ENCODE results near the gene BRPF3. TPM values are rescaled to one million over a fixed set of nuclear protein-coding genes. Genes with fewer than 3 reads are reported as not detected.

Gene BRPF3
- 10 to 100 TPM; 75.0 to 75.6 TPM for total RNA-seq
- long read RNA-seq, partial matches to known transcripts, result 39 of 41 reads
- long read RNA-seq, other reads (novel, unspliced or antisense), result 2 of 41 reads

DNA sequence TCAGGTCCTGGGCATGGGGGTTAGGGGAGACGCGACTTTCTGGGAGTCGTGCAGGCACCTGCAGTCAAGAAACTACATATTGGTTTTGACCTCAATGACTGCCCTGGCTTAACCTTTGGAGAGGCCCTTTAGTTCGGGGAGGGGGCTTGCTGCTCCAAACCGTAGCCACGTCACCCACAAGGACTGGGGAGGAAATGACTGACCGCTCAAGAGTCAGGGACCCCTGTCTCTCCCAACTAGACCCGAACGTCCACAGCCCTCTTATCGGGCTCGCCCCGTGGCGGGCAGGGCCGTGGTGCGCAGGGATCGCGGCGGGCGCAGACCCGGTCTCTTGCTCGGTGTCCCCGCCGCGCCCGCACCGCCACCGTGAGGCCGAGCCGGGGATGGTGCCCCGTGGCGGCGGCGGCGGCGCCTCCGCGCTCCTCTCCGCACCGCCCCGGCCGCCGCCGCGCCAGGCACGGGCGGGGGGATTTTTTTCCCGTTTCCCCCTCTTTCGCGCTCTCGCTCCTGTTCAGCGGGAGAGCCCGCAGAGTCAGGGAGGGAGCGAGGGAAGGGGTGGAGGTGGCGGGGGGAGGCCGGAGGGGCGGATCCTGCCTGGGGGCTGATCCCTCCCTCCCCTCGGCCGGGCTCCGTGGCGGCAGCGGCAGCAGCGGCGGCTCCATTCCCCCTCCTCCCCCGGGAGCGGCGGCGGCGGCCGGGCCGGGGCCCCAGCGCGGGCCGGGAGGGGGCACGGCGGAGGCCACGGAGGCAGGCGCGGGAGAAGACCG lies at the start of gene BRPF3:
Gene BRPF3 (plus strand): TSS at position 632 of the 767 bp plus-strand sequence. CDS start 3,579 bp downstream, outside the sequence.
- DNase-seq, result peak; percentile 76 to 86
- intact Hi-C loops (cut with DNase I, micrococcal nuclease), result loop anchor here in 1 of 2 donors (10.0 kb wide), 1 partner anchor 171 kb away; the partner anchor contains the start of genes MAPK14 and SLC26A8
- peak; percentile 79 for ATAC-seq

DNA sequence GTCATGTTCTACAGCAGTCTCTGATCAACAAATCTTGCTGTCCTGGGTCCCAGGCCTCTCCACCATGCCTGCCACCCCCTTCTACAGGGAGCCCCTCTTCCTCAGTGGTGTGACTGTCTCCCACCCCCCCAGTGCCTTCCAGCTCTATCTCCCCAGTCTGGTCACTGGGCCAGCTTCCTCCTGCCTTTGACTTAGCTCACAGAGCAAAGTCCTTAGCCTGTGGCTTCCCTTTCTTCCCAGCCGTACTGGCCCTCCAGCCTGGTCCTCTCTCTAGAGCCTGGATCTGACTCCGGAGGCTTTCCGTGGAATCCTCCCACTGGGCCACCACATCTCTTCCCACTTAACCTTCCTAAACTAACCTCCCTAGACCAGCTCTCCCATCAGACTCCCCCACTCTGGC lies 49.2 kb upstream of the BRPF3 start:
- ATAC-seq, result no peak
- intact Hi-C loops (cut with DNase I, micrococcal nuclease), result no loop called here
- DNase-seq, result no peak

DNA sequence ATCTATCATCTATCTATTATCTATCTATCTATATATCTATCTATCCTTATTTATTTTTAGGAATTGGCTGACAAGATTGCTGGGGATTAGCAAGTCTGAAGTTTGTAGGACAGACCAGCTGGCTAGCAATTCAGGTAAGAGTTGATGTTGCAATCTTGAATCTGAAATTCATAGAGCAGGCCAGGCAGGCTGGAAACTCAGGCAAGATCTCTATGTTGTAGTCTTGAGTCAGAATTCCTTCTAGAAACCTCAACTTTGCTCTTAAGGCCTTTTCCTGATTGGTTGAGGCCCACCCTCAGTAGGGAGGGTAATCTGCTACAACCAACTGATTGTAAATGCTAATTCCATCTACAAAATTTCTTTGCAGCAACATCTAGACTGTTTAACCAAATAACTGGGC lies 47.1 kb upstream of the BRPF3 start:
- no peak for ATAC-seq

DNA sequence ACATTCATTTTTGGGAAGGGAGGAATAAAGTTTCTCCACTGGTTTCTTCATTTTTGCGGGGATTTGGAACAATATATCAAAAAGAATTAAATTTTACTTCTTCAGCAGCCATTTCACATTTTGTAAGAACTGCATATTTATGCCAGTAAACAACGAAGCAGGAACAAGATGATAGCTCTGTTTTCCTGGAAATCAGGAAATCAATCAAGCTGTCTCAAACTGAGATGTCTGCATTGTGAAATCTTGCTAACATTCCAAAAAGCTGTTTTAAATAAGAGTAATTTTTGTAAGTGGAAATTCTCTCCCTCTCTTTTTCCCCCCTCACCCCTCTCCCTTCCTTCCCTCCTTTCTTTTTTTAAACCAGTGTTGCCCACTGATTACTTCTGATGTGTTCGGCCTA lies 46.3 kb upstream of the BRPF3 start:
- intact Hi-C loops (cut with DNase I, micrococcal nuclease), result no loop called here
- DNase-seq, result no peak
- no peak for ATAC-seq

More for the DNA sequence above, 47.1 kb upstream of the BRPF3 start:
- intact Hi-C loops (cut with DNase I, micrococcal nuclease), result no loop called here
- DNase-seq, result no peak

DNA sequence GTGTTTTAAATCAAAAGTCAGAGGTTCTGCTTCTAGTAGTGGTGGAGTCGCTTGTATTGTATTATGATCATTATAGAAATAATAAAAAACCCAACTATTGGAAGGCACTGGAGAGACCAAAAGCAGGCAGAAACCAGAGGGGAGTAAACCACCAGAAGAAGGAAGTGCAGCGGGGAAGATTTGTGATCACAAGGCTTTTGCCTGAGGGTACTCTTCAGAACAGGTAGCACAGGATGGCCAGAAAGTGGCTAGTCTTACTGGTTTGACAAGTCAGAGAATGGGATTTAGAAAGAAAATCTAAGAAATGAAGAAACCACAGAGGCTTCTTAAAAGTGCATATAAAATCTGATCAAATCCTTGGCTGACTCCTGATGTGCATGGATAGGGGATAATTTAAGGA lies 42.3 kb upstream of the BRPF3 start:
- no peak for DNase-seq
- intact Hi-C loops (cut with DNase I, micrococcal nuclease), result no loop called here
- ATAC-seq, result no peak

DNA sequence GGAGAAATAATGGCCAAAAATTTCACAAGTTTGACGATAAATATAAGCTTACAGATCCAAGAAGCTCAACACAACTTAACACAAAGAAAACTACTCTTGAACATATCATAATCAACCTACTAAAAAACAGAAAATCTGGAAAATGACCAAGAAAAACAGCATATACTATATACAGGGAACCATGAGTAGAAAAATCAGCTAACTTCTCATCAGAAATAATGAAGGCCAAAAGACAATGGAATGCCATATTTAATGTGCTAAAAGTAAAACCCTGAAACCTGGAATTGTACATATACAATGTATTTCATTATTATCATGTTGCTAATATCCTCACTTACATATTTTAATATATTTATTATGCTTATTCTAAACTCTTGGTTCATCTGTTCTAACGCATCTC lies 40.9 kb upstream of the BRPF3 start:
- intact Hi-C loops (cut with DNase I, micrococcal nuclease), result no loop called here
- ATAC-seq (no peak), DNase-seq (no peak)

DNA sequence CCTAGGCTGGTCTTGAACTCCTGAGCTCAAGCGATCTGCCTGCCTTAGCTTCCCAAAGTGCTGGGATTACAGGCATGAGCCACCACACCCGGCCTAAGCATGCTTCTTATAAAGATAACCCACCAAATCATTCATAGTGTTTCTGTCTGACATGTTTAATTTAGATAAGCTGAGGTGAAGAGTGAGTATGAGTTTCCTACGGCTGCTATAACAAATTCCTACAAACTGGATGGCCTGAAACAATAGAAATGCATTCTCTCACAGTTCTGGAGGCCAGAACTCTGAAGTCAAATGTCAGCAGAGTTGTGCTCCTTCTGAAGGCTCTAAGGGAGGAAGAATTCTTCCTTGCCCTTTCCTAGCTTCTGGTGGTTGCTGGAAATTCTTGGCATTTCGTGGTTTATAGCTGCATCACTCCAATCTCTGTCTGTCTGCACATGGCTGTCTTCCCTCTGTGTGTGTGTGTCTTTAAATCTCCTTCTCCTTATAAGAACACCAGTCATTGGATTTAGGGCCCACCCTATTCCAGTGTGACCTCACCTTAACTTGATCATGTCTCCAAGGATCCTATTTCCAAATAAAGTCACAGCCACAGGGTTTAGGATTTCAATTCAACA lies 36.3 kb upstream of the BRPF3 start:
- DNase-seq, result no peak
- intact Hi-C loops (cut with DNase I, micrococcal nuclease), result no loop called here
- no peak for ATAC-seq

DNA sequence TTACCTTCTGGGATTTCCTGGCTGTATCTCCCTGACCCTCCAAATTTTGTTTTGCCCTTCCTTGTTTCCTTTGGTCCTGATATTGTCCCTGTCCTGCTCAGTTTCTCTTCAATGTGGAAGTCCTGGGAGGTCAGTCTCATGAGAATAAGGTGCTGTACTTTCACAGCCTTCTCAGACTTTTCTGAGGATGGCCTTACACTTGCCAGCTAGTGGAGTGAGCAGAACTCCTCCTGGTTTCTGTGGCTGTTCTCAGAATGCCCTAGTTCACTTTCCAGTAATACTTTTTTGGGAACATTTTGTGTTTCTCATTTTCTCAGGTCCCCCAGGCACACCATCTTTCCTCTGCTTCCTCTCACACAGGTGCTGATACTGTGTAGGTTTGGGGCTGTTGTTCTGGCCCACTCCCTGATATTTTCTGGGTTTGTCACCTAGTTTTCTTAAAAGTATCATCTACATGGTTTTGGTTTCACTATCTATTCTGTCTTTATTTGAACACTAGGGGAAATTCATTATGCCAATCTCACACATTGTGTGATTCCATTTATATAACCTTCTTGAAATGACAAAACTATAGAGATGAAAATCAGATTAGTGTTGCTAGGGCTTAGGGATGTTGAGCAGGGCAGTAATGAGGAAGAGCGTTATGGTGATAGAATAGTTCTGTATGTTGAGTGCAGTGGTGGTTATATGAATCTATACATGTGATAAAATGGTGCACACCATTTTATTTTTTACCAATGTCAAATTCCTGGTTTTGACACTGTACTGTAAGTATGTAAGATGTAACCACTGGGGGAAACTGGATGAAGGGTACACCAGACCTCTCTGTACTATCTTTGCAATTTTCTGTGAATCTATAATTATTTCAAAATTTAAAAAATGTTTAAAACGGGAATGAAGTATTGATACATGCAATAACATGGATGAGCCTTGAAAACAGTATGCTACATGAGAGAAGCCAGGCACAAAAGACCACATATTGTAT lies 27.2 kb upstream of the BRPF3 start:
- intact Hi-C loops (cut with DNase I, micrococcal nuclease), result no loop called here
- ATAC-seq, result no peak
- no peak for DNase-seq

DNA sequence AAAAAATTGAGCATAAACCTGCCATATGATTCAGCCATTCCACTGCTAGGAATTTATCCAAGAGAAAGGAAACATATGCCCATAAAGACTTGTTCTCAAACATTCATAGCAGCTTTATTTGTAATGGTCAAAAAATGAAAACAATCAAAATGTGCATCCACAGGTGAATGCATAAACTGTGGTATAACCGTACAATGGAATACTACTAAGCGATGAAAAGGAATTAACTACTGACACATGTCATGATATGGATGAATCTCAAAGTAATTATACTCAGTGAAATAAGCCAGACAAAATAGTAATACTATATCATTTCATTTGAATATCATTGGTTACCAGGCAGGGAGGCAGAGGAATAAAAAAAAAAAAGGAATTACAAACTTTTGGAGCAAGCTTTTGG lies 25.8 kb upstream of the BRPF3 start:
- DNase-seq, result no peak
- intact Hi-C loops (cut with DNase I, micrococcal nuclease), result no loop called here
- no peak for ATAC-seq

DNA sequence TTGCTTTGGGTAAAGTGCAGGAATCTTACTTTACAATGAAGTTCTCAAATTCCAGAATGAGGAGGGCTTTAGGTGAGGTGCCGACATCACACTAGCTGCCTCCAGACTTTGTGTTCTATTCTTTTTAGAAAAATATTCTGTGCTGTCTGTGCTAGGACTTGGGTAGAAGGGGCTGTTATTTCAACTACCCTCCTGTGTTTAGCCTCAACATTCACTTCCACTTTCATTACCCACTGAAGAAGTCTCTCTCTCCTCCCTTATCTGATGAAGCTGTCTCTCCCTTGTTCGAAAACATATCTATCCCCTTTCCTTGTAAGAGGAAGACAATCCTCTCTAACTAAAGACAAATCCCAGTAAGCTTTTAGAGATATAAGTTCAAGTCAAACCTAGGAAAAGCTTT lies 25.0 kb upstream of the BRPF3 start:
- intact Hi-C loops (cut with DNase I, micrococcal nuclease), result no loop called here
- DNase-seq, result no peak
- ATAC-seq, result no peak

DNA sequence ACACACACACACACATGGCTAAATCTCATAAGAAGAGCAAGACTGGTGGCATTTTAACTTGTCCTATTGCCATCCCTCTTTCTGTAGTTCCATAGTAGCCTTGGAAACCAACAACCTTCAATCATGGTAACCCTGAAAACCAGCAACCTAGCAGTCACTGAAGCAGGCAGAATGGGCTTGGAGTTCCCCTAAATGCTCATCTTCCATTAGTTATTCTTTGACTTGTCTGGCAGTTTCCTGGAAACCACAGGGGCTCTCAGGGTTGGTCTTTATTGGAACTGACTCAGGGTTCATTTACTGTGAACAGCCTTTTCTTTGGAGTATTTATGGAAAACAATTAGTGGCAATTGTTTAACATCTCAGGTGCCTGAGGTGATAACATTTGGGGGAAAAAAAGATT lies 19.4 kb upstream of the BRPF3 start:
- ATAC-seq, result no peak
- intact Hi-C loops (cut with DNase I, micrococcal nuclease), result no loop called here
- no peak for DNase-seq

DNA sequence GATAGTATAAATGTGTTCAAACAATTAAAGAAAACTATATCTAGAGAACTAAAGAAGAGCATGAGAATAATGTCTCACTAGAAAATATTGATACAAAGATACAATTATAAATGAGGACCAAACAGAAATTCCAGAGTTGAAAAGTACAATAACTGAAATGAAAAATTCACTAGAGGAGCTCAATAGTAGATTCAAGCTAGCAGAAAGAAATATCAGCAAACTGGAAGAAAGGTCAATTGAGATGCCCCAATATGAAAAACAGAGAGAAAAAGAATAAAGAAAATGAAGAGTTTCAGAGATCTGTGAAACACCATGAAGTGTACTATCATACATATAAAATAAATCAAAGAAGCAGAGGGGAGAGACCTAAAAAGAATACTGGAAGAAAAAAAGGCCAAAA lies 18.0 kb upstream of the BRPF3 start:
- DNase-seq (no peak), ATAC-seq (no peak)
- intact Hi-C loops (cut with DNase I, micrococcal nuclease), result no loop called here

DNA sequence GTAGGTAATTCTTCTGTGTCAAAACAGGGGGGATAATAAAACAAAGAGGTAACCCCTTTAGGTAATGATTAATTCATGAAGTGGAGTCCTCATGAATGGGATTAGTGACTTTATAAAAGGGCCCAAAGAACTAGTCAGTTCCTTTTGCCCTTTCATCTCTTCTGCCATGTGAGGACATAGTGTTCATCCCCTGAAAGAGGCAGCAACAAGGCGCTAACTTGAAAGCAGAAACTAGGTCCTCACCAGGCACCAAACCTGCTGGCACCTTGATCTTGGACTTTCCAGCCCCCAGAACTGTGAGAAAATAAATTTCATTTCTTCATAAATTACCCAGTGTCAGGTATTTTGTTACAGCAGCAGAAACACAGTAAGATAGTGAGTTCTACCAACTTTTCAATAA lies 16.4 kb upstream of the BRPF3 start:
- DNase-seq (no peak), ATAC-seq (no peak)
- intact Hi-C loops (cut with DNase I, micrococcal nuclease), result no loop called here

DNA sequence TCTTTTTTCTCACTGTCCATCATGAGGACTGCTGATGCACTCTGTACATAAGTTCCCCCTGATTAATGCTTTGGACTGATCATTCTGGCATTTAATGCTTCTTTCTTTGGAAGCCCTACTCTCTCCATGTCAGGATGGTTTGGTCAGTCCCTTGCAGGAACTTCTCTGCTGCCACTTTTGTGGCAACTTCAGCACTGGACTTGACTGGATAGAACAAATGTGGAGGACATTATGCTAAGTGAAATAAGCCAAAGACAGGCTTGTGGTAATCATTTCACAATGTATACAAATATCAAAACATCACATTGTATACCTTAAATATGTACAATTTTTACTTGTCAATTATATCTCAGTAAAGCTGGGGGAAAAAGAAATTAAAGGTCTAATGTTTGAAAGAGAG lies 12.2 kb upstream of the BRPF3 start:
- intact Hi-C loops (cut with DNase I, micrococcal nuclease), result no loop called here
- ATAC-seq (no peak), DNase-seq (no peak)

DNA sequence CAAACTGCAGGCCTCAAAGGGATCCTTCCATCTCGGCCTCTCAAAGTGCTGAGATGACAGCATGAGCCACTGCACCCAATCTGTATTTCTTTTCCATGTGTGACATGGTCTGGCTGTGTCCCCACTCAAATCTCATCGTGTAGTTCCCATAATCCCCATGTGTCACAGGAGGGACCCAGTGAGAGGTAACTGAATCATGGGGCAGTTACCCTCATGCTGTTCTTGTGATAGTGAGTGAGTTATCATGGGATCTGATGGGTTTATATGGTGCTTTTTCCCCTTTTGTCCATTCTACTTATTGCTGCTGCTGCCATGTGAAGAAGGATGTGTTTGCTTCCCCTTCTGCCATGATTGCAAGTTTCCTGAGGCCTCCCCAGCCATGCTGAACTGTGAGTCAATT lies 10.3 kb upstream of the BRPF3 start:
- no peak for ATAC-seq
- intact Hi-C loops (cut with DNase I, micrococcal nuclease), result no loop called here
- no peak for DNase-seq

DNA sequence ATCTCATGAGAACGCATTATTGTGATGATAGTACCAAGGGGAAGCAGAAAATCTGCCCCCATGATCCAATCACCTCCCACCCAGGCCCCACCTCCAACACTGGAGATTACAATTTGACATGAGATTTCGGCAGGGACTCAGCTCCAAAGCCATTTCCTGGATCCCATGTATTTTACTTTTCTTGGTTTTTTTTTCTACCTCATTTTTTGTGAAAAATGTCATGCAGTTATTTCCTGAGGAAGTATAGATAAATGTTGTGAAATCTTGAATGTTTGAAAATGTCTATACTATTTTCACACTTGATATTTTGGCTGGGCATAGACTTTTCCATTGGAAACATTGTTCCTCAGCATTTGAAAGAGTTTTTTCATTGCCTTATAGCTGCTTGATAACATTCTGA lies 9.1 kb upstream of the BRPF3 start:
- intact Hi-C loops (cut with DNase I, micrococcal nuclease), result no loop called here
- ATAC-seq, result no peak
- DNase-seq, result no peak

DNA sequence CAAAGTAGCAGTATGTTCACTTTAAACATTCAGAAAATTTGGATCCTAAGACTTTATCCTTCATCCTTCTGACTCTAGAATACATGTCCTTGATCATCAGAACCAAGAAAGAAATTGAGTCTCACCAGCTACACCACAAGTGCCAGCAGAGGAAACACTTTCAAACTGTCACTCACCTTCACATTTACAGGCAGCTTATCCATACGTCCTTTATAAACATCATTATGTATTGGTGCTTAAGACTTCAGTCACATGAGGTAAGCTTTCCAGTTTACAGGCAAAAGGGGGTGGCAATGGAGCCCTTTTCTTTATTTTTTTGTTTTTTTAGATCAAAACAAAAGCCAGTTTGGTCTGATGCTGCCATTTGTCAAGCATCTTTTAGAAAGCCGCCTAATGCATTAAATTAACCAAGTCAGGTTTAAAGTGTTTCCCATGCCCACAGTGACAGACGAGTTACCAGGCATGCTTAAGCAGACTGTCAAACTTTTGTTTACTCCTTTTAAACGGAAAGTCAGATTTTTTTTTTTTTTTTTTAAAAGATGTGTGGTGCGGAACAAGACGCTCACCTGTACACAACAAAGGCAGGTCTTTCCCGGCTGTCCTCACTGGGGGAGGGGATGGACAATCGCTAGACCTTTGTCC lies 952 bp upstream of the BRPF3 start:
- intact Hi-C loops (cut with DNase I, micrococcal nuclease), result loop anchor here in 1 of 2 donors (10.0 kb wide), 1 partner anchor 171 kb away; the partner anchor contains the start of genes MAPK14 and SLC26A8
- DNase-seq (peak; percentile 57 to 69), ATAC-seq (peak; percentile 42)

DNA sequence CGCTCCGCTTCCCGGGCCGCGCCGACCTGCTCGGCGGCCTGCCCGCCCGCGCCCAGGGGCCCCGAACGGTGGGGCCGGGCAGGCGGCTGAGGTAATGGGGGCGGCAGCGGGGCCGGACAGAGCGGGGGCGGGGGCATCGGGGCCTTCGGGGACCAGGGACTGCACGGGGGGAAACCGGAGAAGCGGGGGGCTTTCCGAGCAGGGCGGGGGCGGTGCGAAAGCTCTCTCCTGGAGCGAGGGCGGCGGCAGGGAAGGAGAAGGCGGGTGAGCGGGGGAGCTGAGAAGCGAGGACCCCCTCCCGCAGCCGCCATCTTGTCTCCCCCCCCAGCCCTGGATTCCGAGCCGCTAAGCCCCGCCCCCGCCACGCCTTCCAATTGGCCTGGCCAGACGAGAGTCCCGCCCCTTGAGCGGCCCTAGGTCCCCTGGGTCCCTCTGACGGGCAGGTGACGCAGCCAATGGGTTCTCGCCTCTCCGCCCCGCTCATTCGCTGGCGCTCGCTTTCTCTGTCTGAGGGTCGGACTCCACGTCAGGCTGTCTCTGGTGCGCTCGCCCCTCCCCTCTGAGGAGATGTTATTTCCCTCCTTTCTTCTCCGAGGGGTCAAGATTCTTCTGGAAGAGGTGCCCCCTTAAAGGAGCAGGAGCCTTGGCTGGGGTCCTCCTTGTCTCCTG lies 470 bp downstream of the BRPF3 start:
- intact Hi-C loops (cut with DNase I, micrococcal nuclease), result loop anchor here in 1 of 2 donors (10.0 kb wide), 1 partner anchor 172 kb away; the partner anchor contains the start of genes MAPK14 and SLC26A8
- DNase-seq (peak; percentile 99 to 100), ATAC-seq (peak; percentile 90)
